K562 (cell line): ENCODE results near the gene TEX52. TPM values are rescaled to one million over a fixed set of nuclear protein-coding genes. Genes with fewer than 3 reads are reported as not detected.
A peak's percentile ranks its signal among the peaks of the same experiment; 100 is the strongest.

Experiments used
- ATAC-seq: fragments of 200-7000 bp; cut with Tn5 transposase; 3 replicates; pipeline ENCODE4 v1.9.1; 2020; ENCODE audit warnings: moderate library complexity
- BruUV-seq: library from RNA; stranded (reverse); fragments of 400-500 nt; replicated peaks from 2 replicates; lab custom pipeline; 2021; lab: Mats Ljungman, UMichigan
- CTCF ChIA-PET: fragments of 300-600 bp; formaldehyde crosslinking; extraction: SDS; loops from one replicate; lab custom pipeline; 2021; ENCODE audit warnings: low intra/inter-chr PET ratio; lab: Yijun Ruan, JAX
- POLR2A ChIA-PET: fragments of 300-600, 350-650 bp; sonication (Branson Sonifier 250); formaldehyde crosslinking; extraction: SDS; loops from one replicate; lab custom pipeline; 2021; ENCODE audit warnings: antibody characterized with exemption, inconsistent platforms; lab: Yijun Ruan, JAX
- DNase-seq, 4 experiments: peaks; one replicate each; pipeline versions ENCODE4 v3.0.0 to v3.0.0-alpha.2; 2011 to 2018; ENCODE audit warnings: low spot score in 3 of 4, mixed read lengths in 3 of 4; ENCODE audit errors: extremely low read depth in 1 of 4
- FAIRE-seq: peaks from 2 replicates; lab custom pipeline; 2011; peaks lifted over from hg19 to GRCh38; lab: Jason Lieb, UNC
- H2AFZ ChIP-seq: 2 replicates; pipeline ENCODE4 v1.6.0; 2011; ENCODE audit warnings: low read depth, low read length, control low read depth, inconsistent platforms
- H3K27ac ChIP-seq: fragments of 200-600 bp; 3 replicates; pipeline ENCODE4 v1.8.0; 2011; ENCODE audit warnings: low read depth, mild to moderate bottlenecking, control low read depth, inconsistent platforms, low read length, moderate library complexity, mixed read lengths; ENCODE audit errors: extremely low read depth
- H3K27me3 ChIP-seq, 2 experiments: fragments of 300-600 bp in 1 of 2; 2 replicates in 1 of 2; 3 replicates in 1 of 2; pipeline versions ENCODE4 v1.6.0 to v1.8.0; 2011; ENCODE audit warnings: inconsistent platforms in 2 of 2, low read length in 2 of 2, mild to moderate bottlenecking in 1 of 2, mixed read lengths in 1 of 2, moderate library complexity in 1 of 2; ENCODE audit not compliant: control insufficient read depth in 2 of 2, insufficient read depth in 2 of 2
- H3K36me3 ChIP-seq: fragments of 300-600 bp; 3 replicates; pipeline ENCODE4 v1.8.0; 2011; ENCODE audit warnings: mild to moderate bottlenecking, low read length, inconsistent platforms; ENCODE audit not compliant: control insufficient read depth, insufficient read depth
- H3K4me1 ChIP-seq, 2 experiments: fragments of 200-600 bp in 1 of 2; replicated peaks in 1 of 2; 2 replicates in 1 of 2; 3 replicates in 1 of 2; pipeline versions ENCODE4 v1.5.1 to v1.8.0; 2011; ENCODE audit warnings: inconsistent platforms in 2 of 2, low read length in 2 of 2, mild to moderate bottlenecking in 1 of 2, mixed read lengths in 1 of 2, moderate library complexity in 1 of 2; ENCODE audit not compliant: control insufficient read depth in 2 of 2, insufficient read depth in 2 of 2
- H3K4me2 ChIP-seq: 2 replicates; pipeline ENCODE4 v1.6.1; 2011; ENCODE audit warnings: low read length, control low read depth, inconsistent platforms, mixed read lengths; ENCODE audit not compliant: insufficient read depth
- H3K4me3 ChIP-seq: fragments of 200-600 bp; sonication (generic), shearing (Covaris generic); 2 replicates; pipeline ENCODE4 v1.5.1; 2016; ENCODE audit warnings: control low read depth, inconsistent platforms
- H3K79me2 ChIP-seq: fragments of 200-600 bp; 3 replicates; pipeline ENCODE4 v1.8.0; 2011; ENCODE audit warnings: low read length, inconsistent platforms; ENCODE audit not compliant: control insufficient read depth, insufficient read depth
- H3K9ac ChIP-seq, 2 experiments: 2 replicates each; pipeline versions ENCODE4 v1.6.0 to v1.6.1; 2011; ENCODE audit warnings: low read depth in 2 of 2, low read length in 2 of 2, control low read depth in 1 of 2, inconsistent platforms in 1 of 2, mild to moderate bottlenecking in 1 of 2, mixed read lengths in 1 of 2; ENCODE audit not compliant: insufficient read depth in 1 of 2
- H3K9me1 ChIP-seq: one replicate; pipeline ENCODE4 v1.6.0; 2011; ENCODE audit warnings: inconsistent platforms, mild to moderate bottlenecking, low read length, moderate library complexity; ENCODE audit not compliant: control insufficient read depth, insufficient read depth
- H3K9me3 ChIP-seq: replicated peaks from 2 replicates; pipeline ENCODE4 v1.5.1; 2011; ENCODE audit warnings: low read depth, low read length, inconsistent platforms; ENCODE audit not compliant: control insufficient read depth, insufficient read depth
- H4K20me1 ChIP-seq: replicated peaks from 2 replicates; pipeline ENCODE4 v1.6.1; 2011; ENCODE audit warnings: low read length, inconsistent platforms, mixed read lengths; ENCODE audit not compliant: control insufficient read depth, insufficient read depth
- EGR1 ChIP-seq: fragments of 450-650 bp; conservative IDR thresholded peaks from 2 replicates; pipeline ENCODE4 v1.6.1; 2017; ENCODE audit warnings: mild to moderate bottlenecking
- FOXJ3 ChIP-seq: sonication (generic); formaldehyde crosslinking; IDR thresholded peaks from 2 replicates; pipeline ENCODE4 v1.4.0; 2020; ENCODE audit warnings: mild to moderate bottlenecking, missing genetic modification reagents
- GATAD2B ChIP-seq: fragments of 450-650 bp; IDR thresholded peaks from 2 replicates; pipeline ENCODE4 v1.6.1; 2017; ENCODE audit warnings: mild to moderate bottlenecking, borderline replicate concordance
- HNRNPUL1 ChIP-seq: fragments of 200-400 bp; formaldehyde crosslinking; IDR thresholded peaks from 2 replicates; pipeline ENCODE4 v1.6.1; 2017; ENCODE audit warnings: low read length
- MYNN ChIP-seq, 2 experiments: sonication (generic); formaldehyde crosslinking in 1 of 2; IDR thresholded peaks; 2 replicates each; pipeline versions ENCODE4 v1.5.0 to v1.6.1; 2016 to 2020; ENCODE audit warnings: antibody characterized with exemption in 1 of 2, missing genetic modification reagents in 1 of 2
- POLR2AphosphoS5 ChIP-seq: IDR thresholded peaks from 2 replicates; pipeline ENCODE4 v1.6.1; 2011; ENCODE audit warnings: mild to moderate bottlenecking, low read depth, low read length, moderate library complexity; ENCODE audit not compliant: control insufficient read depth, insufficient read depth
- ZNF134 ChIP-seq: fragments of 250-450 bp; sonication (Bioruptor Pico); conservative IDR thresholded peaks from 2 replicates; pipeline ENCODE4 v1.4.0; 2020
- ZNF174 ChIP-seq: fragments of 250-450 bp; sonication (Bioruptor Pico); IDR thresholded peaks from 2 replicates; pipeline ENCODE4 v1.4.0; 2020; ENCODE audit warnings: mild to moderate bottlenecking
- WGBS: fragments of 100-300 bp; shearing (Covaris generic); methylation state at CpG from one replicate; pipeline ENCODE4 v1.1.6; 2016; ENCODE audit warnings: low coverage, mixed read lengths; ENCODE audit not compliant: insufficient coverage; ENCODE audit errors: missing lambda C conversion rate; 5-methylcytosine and 5-hydroxymethylcytosine counted together
- in situ Hi-C: fragments of 300-500 bp; cut with MboI; formaldehyde crosslinking; loops from 4 replicates; pipeline ENCODE4 v1.15.0; 2018; ENCODE audit warnings: inconsistent platforms, mixed read lengths
- intact Hi-C: fragments of 100-400 bp; cut with micrococcal nuclease; formaldehyde crosslinking; loops from 2 replicates; pipeline ENCODE4 v1.14.2; 2022
- polyA plus RNA-seq, 8 experiments: library from polyadenylated mRNA; depleted of rRNA in 4 of 8; stranded (reverse) in 5 of 8; unstranded in 3 of 8; fragments of >200 nt; fragmentation: Nextera tagmentation in 2 of 8; fragmentation: Illumina TruSeq in 1 of 8; extraction: Ambion mirVana in 2 of 8; extraction: Trizol in 1 of 8; gene quantifications; 2 replicates each; pipeline versions ENCODE4 v1.2.1 to v1.2.3, GENCODE V29; 2011 to 2014; ENCODE audit warnings: inconsistent platforms in 1 of 8, missing spikeins in 1 of 8
- total RNA-seq, 7 experiments: library from RNA; depleted of rRNA in 6 of 7; stranded (reverse); fragments of >200 nt in 6 of 7; fragmentation: Illumina TruSeq in 2 of 7; extraction: Trizol in 2 of 7; gene quantifications; 2 replicates each; pipeline versions ENCODE4 v1.2.1 to v1.2.3, GENCODE V29; 2011 to 2021; ENCODE audit warnings: low replicate concordance in 1 of 7
- TF ChIP-seq, protein P1 (sequence below), 3 experiments: fragments of 200-800 bp in 1 of 3; fragments of 250-450 bp in 1 of 3; fragments of 450-650 bp in 1 of 3; sonication (Bioruptor Pico) in 1 of 3; sonication (Bioruptor generic) in 1 of 3; formaldehyde crosslinking in 1 of 3; IDR thresholded peaks; 2 replicates each; pipeline versions ENCODE4 v1.6.1 to v1.8.0; 2016 to 2022; ENCODE audit warnings: mild to moderate bottlenecking in 2 of 3, missing genetic modification characterization in 2 of 3, missing compliant biosample characterization in 1 of 3, moderate library complexity in 1 of 3

The TEX52 gene
- total and polyA plus RNA-seq, 9 of the 15 experiments (the other 6 are each of a cell fraction or from before 2014, with no cell fraction given), result not detected

DNA sequence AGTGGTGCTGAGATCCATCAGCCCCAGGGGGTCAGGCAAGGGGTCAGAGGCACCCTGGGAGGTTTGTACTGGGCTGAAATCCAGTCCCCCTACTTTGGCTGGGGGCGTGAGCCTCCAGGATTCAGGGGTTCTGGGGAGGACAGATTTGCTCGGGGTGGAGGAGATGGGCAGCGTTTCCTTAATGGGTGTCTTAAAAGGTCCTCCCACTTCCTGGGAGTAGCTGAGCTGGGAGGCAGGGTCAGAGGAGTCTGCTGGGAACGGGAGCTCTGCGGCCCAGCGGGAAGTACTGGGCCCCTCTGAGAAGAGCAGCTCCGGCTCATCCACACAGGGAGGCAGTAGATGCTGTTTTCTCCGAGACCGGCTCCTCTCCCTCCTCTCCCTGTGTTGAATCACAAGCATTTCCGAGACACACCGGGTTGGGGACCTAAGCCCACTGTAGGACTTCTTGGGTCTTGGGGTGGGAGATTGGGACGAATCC lies 2.1 kb upstream of the TEX52 start:
- Histone ChIP-seq H3K9me3 (no peaks in the 10 kb centered on the region), H3K4me1 (no peaks in the 10 kb centered on the region), H3K27me3 (no peaks in the 10 kb centered on the region), H4K20me1 (no peaks in the 10 kb centered on the region), H3K9me1 (no peaks in the 10 kb centered on the region), H3K9ac (no peak overlapping the region; a peak in 1 of 4 replicates), H3K36me3 (peaks cover 47% of the 10 kb centered on the region; the same call in 2 of the 3 replicates), H3K27ac (no peak overlapping the region), H2AFZ (no peak overlapping the region), H3K79me2 (no peaks in the 10 kb centered on the region), H3K4me2 (no peak overlapping the region), H3K4me3 (no peak overlapping the region)
- DNase-seq (no peak), ATAC-seq (no peak), FAIRE-seq (no peak)
- CTCF ChIA-PET, result no interaction called here
- TF ChIP-seq POLR2AphosphoS5, result 0 out of 2 replicates have a peak, but pooled peaks have one; percentile 6
- TF ChIP-seq GATAD2B, result no peak
- no TSS peak for BruUV-seq
- in situ Hi-C loops (no loop called here), intact Hi-C loops (no loop called here)
- POLR2A ChIA-PET, result interaction anchor here (1.0 to 1.5 kb wide), 3 partner anchors 9 to 13 kb away, joined by 3 read pairs; no protein-coding TSS in a partner anchor
- 77% methylated on average over 3 of the region's 12 CpGs for WGBS

DNA sequence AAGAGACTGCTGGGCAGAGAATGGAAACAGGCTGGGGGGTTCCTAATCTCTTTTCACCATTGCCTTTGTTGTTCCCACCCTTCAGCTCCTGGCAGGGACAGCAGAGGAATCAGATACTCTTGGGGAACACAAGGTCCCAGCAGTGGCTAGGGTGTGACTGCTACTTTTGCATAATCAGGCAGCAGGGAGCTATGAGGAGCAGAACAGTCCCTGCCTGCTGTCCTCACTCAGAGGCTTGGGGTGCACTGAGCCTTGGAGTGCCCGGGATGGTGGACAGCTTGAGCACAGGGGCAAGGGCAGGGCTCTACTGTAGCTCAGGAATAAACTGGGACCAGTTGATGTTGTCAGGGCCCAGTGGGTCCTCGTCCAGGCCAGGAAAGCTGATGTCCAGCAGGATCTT lies 1.5 kb upstream of the TEX52 start:
- Histone ChIP-seq H4K20me1 (no peaks in the 10 kb centered on the region), H3K9me3 (no peaks in the 10 kb centered on the region), H3K4me3 (no peak overlapping the region), H3K36me3 (peaks cover 43% of the 10 kb centered on the region; the same call in 2 of the 3 replicates), H3K9me1 (no peaks in the 10 kb centered on the region), H3K27ac (no peak overlapping the region), H2AFZ (no peak overlapping the region), H3K27me3 (no peaks in the 10 kb centered on the region), H3K79me2 (no peaks in the 10 kb centered on the region), H3K4me2 (no peak overlapping the region), H3K9ac (no peak overlapping the region), H3K4me1 (peaks cover 0 to 4% of the 10 kb centered on the region in 2 experiments; a peak in 1 of 5 replicates)
- POLR2A ChIA-PET, result interaction anchor here (1.0 to 1.5 kb wide), 2 partner anchors 13 to 14 kb away, joined by 3 read pairs; no protein-coding TSS in a partner anchor
- intact Hi-C loops, result no loop called here
- in situ Hi-C loops, result no loop called here
- BruUV-seq, result no TSS peak
- ATAC-seq, result no peak; the same call in 2 of the 3 replicates
- 75% methylated on average over 2 of the region's 2 CpGs for WGBS
- CTCF ChIA-PET, result no interaction called here
- no peak for FAIRE-seq
- DNase-seq, result no peak
- TF ChIP-seq, protein P1, sequence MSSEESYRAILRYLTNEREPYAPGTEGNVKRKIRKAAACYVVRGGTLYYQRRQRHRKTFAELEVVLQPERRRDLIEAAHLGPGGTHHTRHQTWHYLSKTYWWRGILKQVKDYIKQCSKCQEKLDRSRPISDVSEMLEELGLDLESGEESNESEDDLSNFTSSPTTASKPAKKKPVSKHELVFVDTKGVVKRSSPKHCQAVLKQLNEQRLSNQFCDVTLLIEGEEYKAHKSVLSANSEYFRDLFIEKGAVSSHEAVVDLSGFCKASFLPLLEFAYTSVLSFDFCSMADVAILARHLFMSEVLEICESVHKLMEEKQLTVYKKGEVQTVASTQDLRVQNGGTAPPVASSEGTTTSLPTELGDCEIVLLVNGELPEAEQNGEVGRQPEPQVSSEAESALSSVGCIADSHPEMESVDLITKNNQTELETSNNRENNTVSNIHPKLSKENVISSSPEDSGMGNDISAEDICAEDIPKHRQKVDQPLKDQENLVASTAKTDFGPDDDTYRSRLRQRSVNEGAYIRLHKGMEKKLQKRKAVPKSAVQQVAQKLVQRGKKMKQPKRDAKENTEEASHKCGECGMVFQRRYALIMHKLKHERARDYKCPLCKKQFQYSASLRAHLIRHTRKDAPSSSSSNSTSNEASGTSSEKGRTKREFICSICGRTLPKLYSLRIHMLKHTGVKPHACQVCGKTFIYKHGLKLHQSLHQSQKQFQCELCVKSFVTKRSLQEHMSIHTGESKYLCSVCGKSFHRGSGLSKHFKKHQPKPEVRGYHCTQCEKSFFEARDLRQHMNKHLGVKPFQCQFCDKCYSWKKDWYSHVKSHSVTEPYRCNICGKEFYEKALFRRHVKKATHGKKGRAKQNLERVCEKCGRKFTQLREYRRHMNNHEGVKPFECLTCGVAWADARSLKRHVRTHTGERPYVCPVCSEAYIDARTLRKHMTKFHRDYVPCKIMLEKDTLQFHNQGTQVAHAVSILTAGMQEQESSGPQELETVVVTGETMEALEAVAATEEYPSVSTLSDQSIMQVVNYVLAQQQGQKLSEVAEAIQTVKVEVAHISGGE (CRISPR knock-in tag; IDR thresholded peaks at IDR 0.05), result no peak
- TF ChIP-seq ZNF134 (CRISPR knock-in tag) (no peak), EGR1 (no peak), MYNN (IDR thresholded peaks at IDR 0.05) (no peak; the same call in 1 of the 2 replicates), MYNN (CRISPR knock-in tag; IDR thresholded peaks at IDR 0.05) (no peak), HNRNPUL1 (no peak), ZNF174 (CRISPR knock-in tag) (no peak), FOXJ3 (CRISPR knock-in tag) (no peak)
